ENCODE results near the gene SLC27A1. TPM values are rescaled to one million over a fixed set of nuclear protein-coding genes. Genes with fewer than 3 reads are reported as not detected.
A peak's percentile ranks its signal among the peaks of the same experiment; 100 is the strongest.
"Not testable (repeated sequence)": the region's sequence is repeated elsewhere in the genome, so short reads cannot be mapped to it uniquely, and the experiment has no call there.

Gene SLC27A1
- total RNA-seq, 2 donors from 2014 or later, result 11.8 to 16.9 TPM

DNA sequence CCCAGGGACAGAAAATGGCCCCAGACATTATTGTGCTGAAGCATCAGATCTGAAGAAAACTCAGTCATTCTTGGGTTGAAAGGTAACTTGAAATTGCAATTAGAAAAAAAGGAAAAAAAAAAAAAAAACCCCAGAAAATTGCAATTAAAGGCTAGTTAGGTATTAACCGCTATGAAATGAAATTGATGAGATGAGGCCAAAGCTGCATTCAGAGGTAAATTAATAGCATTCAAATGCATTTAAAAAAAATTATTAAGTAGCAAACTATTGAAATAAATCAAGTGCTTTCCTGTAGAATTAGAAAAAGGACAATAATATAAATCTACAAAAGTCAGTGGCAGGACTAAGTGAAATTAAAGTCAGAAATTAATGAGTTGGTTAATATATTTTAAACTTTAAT lies 47.6 kb downstream of the SLC27A1 start:
- Histone ChIP-seq H3K36me3 (ENCODE audit: control insufficient read depth, insufficient read depth, low read length) (peaks cover 27% of the 10 kb centered on the region), H3K9ac (ENCODE audit: extremely low read depth, low read length, poor library complexity, severe bottlenecking) (no peak overlapping the region), H3K27me3 (ENCODE audit: control insufficient read depth, insufficient read depth, low read length, poor library complexity, severe bottlenecking) (no peaks in the 10 kb centered on the region), H3K9me3 (ENCODE audit: control insufficient read depth, low read length) (peaks cover 24% of the 10 kb centered on the region), H3K4me1 (ENCODE audit: control insufficient read depth, insufficient read depth, low read length) (no peaks in the 10 kb centered on the region), H3K4me3 (ENCODE audit: low read length) (peak overlapping the region; percentile 2), H3K27ac (ENCODE audit: low read depth, low read length) (no peak overlapping the region)
- no peak for DNase-seq
- Mint-ChIP-seq H3K4me1 (no peaks in the 10 kb centered on the region), H3K27me3 (ENCODE audit: insufficient read depth) (no peaks in the 10 kb centered on the region), H3K27ac (no peak overlapping the region), H3K36me3 (ENCODE audit: low read depth) (peaks cover 44% of the 10 kb centered on the region), H3K4me3 (no peak overlapping the region), H3K9me3 (peaks cover 15% of the 10 kb centered on the region)
- TF ChIP-seq, protein P1, sequence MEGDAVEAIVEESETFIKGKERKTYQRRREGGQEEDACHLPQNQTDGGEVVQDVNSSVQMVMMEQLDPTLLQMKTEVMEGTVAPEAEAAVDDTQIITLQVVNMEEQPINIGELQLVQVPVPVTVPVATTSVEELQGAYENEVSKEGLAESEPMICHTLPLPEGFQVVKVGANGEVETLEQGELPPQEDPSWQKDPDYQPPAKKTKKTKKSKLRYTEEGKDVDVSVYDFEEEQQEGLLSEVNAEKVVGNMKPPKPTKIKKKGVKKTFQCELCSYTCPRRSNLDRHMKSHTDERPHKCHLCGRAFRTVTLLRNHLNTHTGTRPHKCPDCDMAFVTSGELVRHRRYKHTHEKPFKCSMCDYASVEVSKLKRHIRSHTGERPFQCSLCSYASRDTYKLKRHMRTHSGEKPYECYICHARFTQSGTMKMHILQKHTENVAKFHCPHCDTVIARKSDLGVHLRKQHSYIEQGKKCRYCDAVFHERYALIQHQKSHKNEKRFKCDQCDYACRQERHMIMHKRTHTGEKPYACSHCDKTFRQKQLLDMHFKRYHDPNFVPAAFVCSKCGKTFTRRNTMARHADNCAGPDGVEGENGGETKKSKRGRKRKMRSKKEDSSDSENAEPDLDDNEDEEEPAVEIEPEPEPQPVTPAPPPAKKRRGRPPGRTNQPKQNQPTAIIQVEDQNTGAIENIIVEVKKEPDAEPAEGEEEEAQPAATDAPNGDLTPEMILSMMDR (conservative IDR thresholded peaks at IDR 0.05), result no peak
- WGBS, 2 experiments (ENCODE audit: insufficient coverage in 1 of 2, insufficient read length in 1 of 2), result 100% methylated on average over 1 of the region's 1 CpG; no CpG with 5 or more reads in 1 of the 2 experiments

DNA sequence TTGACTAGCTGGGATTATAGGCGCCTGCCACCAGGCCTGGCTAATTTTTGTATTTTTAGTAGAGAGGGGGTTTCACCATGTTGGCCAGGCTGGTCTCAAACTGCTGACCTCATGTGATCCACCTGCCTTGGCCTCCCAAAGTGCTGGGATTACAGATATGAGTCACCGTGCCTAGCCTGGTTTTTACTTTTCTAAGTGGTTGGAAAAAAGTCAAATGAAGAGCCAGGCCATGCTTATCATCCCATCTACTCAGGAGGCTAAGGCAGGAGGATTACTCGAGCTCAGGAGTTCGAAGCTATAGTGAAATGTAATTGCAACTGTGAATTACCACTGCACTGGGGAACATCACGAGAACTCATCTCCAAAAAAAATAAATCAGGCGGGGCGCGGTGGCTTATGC lies 48.3 kb downstream of the SLC27A1 start:
- H3K9ac ChIP-seq (ENCODE audit: extremely low read depth, low read length, poor library complexity, severe bottlenecking); H3K27ac ChIP-seq (ENCODE audit: low read depth, low read length); DNase-seq; H3K4me1 Mint-ChIP-seq; H3K4me3 Mint-ChIP-seq; H3K4me1 ChIP-seq (ENCODE audit: control insufficient read depth, insufficient read depth, low read length); H3K27me3 ChIP-seq (ENCODE audit: control insufficient read depth, insufficient read depth, low read length, poor library complexity, severe bottlenecking); H3K4me3 ChIP-seq (ENCODE audit: low read length); H3K27ac Mint-ChIP-seq; H3K27me3 Mint-ChIP-seq (ENCODE audit: insufficient read depth): not testable (repeated sequence)
- H3K9me3 ChIP-seq (ENCODE audit: control insufficient read depth, low read length), result peaks cover 24% of the 10 kb centered on the region
- H3K36me3 ChIP-seq (ENCODE audit: control insufficient read depth, insufficient read depth, low read length), result peaks cover 27% of the 10 kb centered on the region
- Mint-ChIP-seq H3K9me3 (peaks cover 15% of the 10 kb centered on the region), H3K36me3 (ENCODE audit: low read depth) (peaks cover 44% of the 10 kb centered on the region)
- WGBS, 2 experiments (ENCODE audit: insufficient coverage in 1 of 2, insufficient read length in 1 of 2), result 85 to 90% methylated on average over 2 to 8 of the region's 8 CpGs

DNA sequence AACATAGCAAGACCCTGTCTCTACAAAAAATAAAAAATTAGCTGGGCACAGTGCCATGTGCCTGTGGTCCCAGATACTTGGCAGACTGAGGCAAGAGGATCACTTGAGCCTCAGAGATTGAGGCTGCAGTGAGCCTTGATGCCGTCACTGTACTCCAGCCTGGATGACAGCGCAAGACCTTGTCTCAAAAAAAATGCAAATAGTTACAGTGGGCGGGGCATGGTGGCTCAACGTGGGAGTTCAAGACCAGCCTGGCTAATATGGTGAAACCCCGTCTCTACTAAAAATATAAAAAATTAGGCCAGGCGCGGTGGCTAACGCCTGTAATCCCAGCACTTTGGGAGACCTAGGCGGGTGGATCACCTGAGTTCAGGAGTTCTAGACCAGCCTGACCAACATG lies 49.6 kb downstream of the SLC27A1 start:
- peaks cover 27% of the 10 kb centered on the region for H3K36me3 ChIP-seq (ENCODE audit: control insufficient read depth, insufficient read depth, low read length)
- no peak overlapping the region for H3K27ac ChIP-seq (ENCODE audit: low read depth, low read length)
- no peak overlapping the region for H3K9ac ChIP-seq (ENCODE audit: extremely low read depth, low read length, poor library complexity, severe bottlenecking)
- no peaks in the 10 kb centered on the region for H3K4me1 ChIP-seq (ENCODE audit: control insufficient read depth, insufficient read depth, low read length)
- TF ChIP-seq, protein P1 (conservative IDR thresholded peaks at IDR 0.05), result no peak
- no peak for DNase-seq
- H3K36me3 Mint-ChIP-seq (ENCODE audit: low read depth), result peaks cover 44% of the 10 kb centered on the region
- peaks cover 24% of the 10 kb centered on the region for H3K9me3 ChIP-seq (ENCODE audit: control insufficient read depth, low read length)
- H3K27me3 ChIP-seq (ENCODE audit: control insufficient read depth, insufficient read depth, low read length, poor library complexity, severe bottlenecking), result no peaks in the 10 kb centered on the region
- no peak overlapping the region for H3K4me3 Mint-ChIP-seq
- WGBS, 2 experiments (ENCODE audit: insufficient coverage in 1 of 2, insufficient read length in 1 of 2), result 93 to 95% methylated on average over 8 to 9 of the region's 9 CpGs
- H3K27ac Mint-ChIP-seq, result no peak overlapping the region
- H3K4me3 ChIP-seq (ENCODE audit: low read length), result no peak overlapping the region
- H3K27me3 Mint-ChIP-seq (ENCODE audit: insufficient read depth), result peaks cover 3% of the 10 kb centered on the region
- H3K9me3 Mint-ChIP-seq, result peaks cover 17% of the 10 kb centered on the region
- no peaks in the 10 kb centered on the region for H3K4me1 Mint-ChIP-seq

DNA sequence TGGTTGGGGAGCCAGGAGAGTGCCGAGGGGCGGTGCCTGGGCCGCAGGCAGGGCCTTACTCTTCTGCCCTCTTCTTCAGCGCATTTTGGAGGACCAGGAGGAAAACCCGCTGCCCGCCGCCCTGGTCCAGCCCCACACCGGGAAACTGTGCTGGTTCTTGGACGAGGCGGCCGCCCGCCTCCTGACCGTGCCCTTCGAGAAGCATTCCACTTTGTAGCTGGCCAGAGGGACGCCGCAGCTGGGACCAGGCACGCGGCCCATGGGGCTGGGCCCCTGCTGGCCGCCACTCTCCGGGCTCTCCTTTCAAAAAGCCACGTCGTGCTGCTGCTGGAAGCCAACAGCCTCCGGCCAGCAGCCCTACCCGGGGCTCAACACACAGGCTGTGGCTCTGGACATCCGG lies 50.5 kb downstream of the SLC27A1 start:
- Mint-ChIP-seq H3K36me3 (ENCODE audit: low read depth) (peaks cover 41% of the 10 kb centered on the region), H3K4me1 (no peaks in the 10 kb centered on the region), H3K9me3 (peaks cover 19% of the 10 kb centered on the region), H3K27me3 (ENCODE audit: insufficient read depth) (peaks cover 3% of the 10 kb centered on the region), H3K27ac (no peak overlapping the region), H3K4me3 (no peak overlapping the region)
- Histone ChIP-seq H3K4me1 (ENCODE audit: control insufficient read depth, insufficient read depth, low read length) (no peaks in the 10 kb centered on the region), H3K9ac (ENCODE audit: extremely low read depth, low read length, poor library complexity, severe bottlenecking) (no peak overlapping the region), H3K9me3 (ENCODE audit: control insufficient read depth, low read length) (peaks cover 23% of the 10 kb centered on the region), H3K36me3 (ENCODE audit: control insufficient read depth, insufficient read depth, low read length) (peaks cover 26% of the 10 kb centered on the region), H3K27ac (ENCODE audit: low read depth, low read length) (no peak overlapping the region), H3K27me3 (ENCODE audit: control insufficient read depth, insufficient read depth, low read length, poor library complexity, severe bottlenecking) (no peaks in the 10 kb centered on the region), H3K4me3 (ENCODE audit: low read length) (no peak overlapping the region)
- TF ChIP-seq, protein P1 (conservative IDR thresholded peaks at IDR 0.05), result no peak
- WGBS, 2 experiments (ENCODE audit: insufficient coverage in 1 of 2, insufficient read length in 1 of 2), result 95 to 97% methylated on average over 11 to 25 of the region's 25 CpGs
- peak; percentile 45 for DNase-seq
